ENCODE measurements around the gene ACOT8. TPM values are rescaled to one million over a fixed set of nuclear protein-coding genes. Genes with fewer than 3 reads are reported as not detected.
A peak's percentile ranks its signal among the peaks of the same experiment; 100 is the strongest.

ACOT8 gene
- total and polyA plus RNA-seq, 2 donors (not counting 3 experiments of a cell fraction or from before 2014, with no cell fraction given): 15.5 to 50.9 TPM

GRCh38 chr20:45822857-45823256 is 34.3 kb downstream of the ACOT8 start:
- Histone ChIP-seq H3K9me3 (replicated peaks; ENCODE audit: control insufficient read depth, insufficient read depth, low read length) (no peaks in the 10 kb centered on the region), H3K27me3 (ENCODE audit: control insufficient read depth in 2 of 2, insufficient read depth in 2 of 2, low read length in 2 of 2) (peaks cover 11 to 16% of the 10 kb centered on the region in 2 experiments), H2AFZ (ENCODE audit: low read depth, low read length) (peak overlapping the region; percentile 33), H3K79me2 (ENCODE audit: control insufficient read depth, insufficient read depth, low read length) (no peaks in the 10 kb centered on the region), H3K4me2 (ENCODE audit: insufficient read depth, low read length) (no peak overlapping the region), H3K36me3 (ENCODE audit: control insufficient read depth in 2 of 2, extremely low read depth in 1 of 2, insufficient read depth in 2 of 2, low read length in 2 of 2) (no peaks in the 10 kb centered on the region), H3K27ac (ENCODE audit: insufficient read depth, low read depth, low read length) (no peak overlapping the region), H3K9ac (replicated peaks; ENCODE audit: extremely low read depth, insufficient read depth, low read length) (no peak overlapping the region), H3K4me3 (replicated peaks in 1 of 3; ENCODE audit: insufficient read depth in 1 of 3, low read depth in 1 of 3, low read length in 3 of 3) (no peak overlapping the region), H3K4me1 (ENCODE audit: control insufficient read depth, extremely low read depth, insufficient read depth, low read length) (peaks cover 4% of the 10 kb centered on the region), H4K20me1 (replicated peaks; ENCODE audit: control insufficient read depth, extremely low read depth, insufficient read depth, low read length) (no peaks in the 10 kb centered on the region), H3K9me1 (replicated peaks; ENCODE audit: control insufficient read depth, extremely low read depth, insufficient read depth, low read length) (no peaks in the 10 kb centered on the region)
- POLR2A ChIA-PET: interaction anchor here (1.3 kb wide), 1 partner anchor 67 kb away, joined by 3 read pairs; no protein-coding TSS in a partner anchor
- TF ChIP-seq, protein P1, sequence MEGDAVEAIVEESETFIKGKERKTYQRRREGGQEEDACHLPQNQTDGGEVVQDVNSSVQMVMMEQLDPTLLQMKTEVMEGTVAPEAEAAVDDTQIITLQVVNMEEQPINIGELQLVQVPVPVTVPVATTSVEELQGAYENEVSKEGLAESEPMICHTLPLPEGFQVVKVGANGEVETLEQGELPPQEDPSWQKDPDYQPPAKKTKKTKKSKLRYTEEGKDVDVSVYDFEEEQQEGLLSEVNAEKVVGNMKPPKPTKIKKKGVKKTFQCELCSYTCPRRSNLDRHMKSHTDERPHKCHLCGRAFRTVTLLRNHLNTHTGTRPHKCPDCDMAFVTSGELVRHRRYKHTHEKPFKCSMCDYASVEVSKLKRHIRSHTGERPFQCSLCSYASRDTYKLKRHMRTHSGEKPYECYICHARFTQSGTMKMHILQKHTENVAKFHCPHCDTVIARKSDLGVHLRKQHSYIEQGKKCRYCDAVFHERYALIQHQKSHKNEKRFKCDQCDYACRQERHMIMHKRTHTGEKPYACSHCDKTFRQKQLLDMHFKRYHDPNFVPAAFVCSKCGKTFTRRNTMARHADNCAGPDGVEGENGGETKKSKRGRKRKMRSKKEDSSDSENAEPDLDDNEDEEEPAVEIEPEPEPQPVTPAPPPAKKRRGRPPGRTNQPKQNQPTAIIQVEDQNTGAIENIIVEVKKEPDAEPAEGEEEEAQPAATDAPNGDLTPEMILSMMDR (IDR thresholded peaks at IDR 0.05; ENCODE audit: extremely low read depth in 1 of 2, insufficient read depth in 1 of 2, low read depth in 1 of 2, low read length in 2 of 2): no peak
- TF ChIP-seq POLR2AphosphoS5 (IDR thresholded peaks at IDR 0.05; ENCODE audit: insufficient read depth, low read depth, low read length) (no peak), EZH2 (IDR thresholded peaks at IDR 0.05; ENCODE audit: borderline replicate concordance, low read depth, low read length, severe bottlenecking) (peak; percentile 51), JUN (IDR thresholded peaks at IDR 0.05; ENCODE audit: borderline replicate concordance, insufficient read depth, insufficient read length, low read depth) (no peak)
- BruUV-seq (replicated peaks): no TSS peak
- dilution Hi-C loops (cut with MboI; ENCODE audit: extremely low pct_ligation_motif_present, low sequenced_read_pairs): no loop called here
- CTCF ChIA-PET: interaction anchor here (0.7 to 3.8 kb wide), 8 partner anchors 11 to 163 kb away, joined by 3 to 13 read pairs (median 4); partner anchors contain the start of genes CTSA, NEURL2 and SNX21
- no peak for DNase-seq (ENCODE audit: low read depth, low spot score)
- intact Hi-C loops (cut with micrococcal nuclease): loop anchor here (2.0 kb wide), 1 partner anchor 112 kb away; the partner anchor contains the start of gene PCIF1
- FAIRE-seq: no peak

DNA sequence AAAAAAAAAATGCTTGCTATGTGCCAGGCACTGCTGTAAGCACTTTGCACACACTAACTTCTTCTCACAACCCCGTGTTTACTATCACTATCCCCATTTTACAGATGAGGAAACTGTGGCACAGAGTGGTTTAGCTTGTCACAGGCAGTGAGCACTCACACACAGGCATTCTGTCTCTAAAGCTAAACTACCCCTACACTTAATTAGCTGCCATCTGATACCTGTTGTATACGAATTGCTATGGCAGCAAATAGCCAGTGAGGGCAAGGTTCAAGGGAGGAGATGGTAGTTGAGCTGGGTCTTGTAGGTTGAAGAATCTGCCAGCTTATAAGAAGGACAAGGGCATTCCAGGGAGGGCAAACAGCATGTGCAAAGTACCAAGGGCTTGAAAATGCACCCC is 35.2 kb downstream of the ACOT8 start:
- Histone ChIP-seq H3K4me2 (ENCODE audit: insufficient read depth, low read length) (no peak overlapping the region), H2AFZ (ENCODE audit: low read depth, low read length) (no peak overlapping the region), H4K20me1 (replicated peaks; ENCODE audit: control insufficient read depth, extremely low read depth, insufficient read depth, low read length) (no peaks in the 10 kb centered on the region), H3K27ac (ENCODE audit: insufficient read depth, low read depth, low read length) (no peak overlapping the region), H3K9ac (replicated peaks; ENCODE audit: extremely low read depth, insufficient read depth, low read length) (no peak overlapping the region), H3K27me3 (ENCODE audit: control insufficient read depth in 2 of 2, insufficient read depth in 2 of 2, low read length in 2 of 2) (peaks cover 11 to 16% of the 10 kb centered on the region in 2 experiments), H3K36me3 (ENCODE audit: control insufficient read depth in 2 of 2, extremely low read depth in 1 of 2, insufficient read depth in 2 of 2, low read length in 2 of 2) (no peaks in the 10 kb centered on the region), H3K4me3 (replicated peaks in 1 of 3; ENCODE audit: insufficient read depth in 1 of 3, low read depth in 1 of 3, low read length in 3 of 3) (no peak overlapping the region), H3K79me2 (ENCODE audit: control insufficient read depth, insufficient read depth, low read length) (no peaks in the 10 kb centered on the region), H3K9me1 (replicated peaks; ENCODE audit: control insufficient read depth, extremely low read depth, insufficient read depth, low read length) (no peaks in the 10 kb centered on the region), H3K4me1 (ENCODE audit: control insufficient read depth, extremely low read depth, insufficient read depth, low read length) (peaks cover 6% of the 10 kb centered on the region), H3K9me3 (replicated peaks; ENCODE audit: control insufficient read depth, insufficient read depth, low read length) (no peaks in the 10 kb centered on the region)
- BruUV-seq (replicated peaks): no TSS peak
- TF ChIP-seq POLR2A (IDR thresholded peaks at IDR 0.05; ENCODE audit: low read depth, low read length): no peak
- TF ChIP-seq, protein P2, sequence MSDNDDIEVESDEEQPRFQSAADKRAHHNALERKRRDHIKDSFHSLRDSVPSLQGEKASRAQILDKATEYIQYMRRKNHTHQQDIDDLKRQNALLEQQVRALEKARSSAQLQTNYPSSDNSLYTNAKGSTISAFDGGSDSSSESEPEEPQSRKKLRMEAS (IDR thresholded peaks at IDR 0.05; ENCODE audit: insufficient read depth, insufficient read length): no peak
- no peak for TF ChIP-seq POLR2AphosphoS5 (IDR thresholded peaks at IDR 0.05; ENCODE audit: insufficient read depth, low read depth, low read length)
- TF ChIP-seq JUN (IDR thresholded peaks at IDR 0.05; ENCODE audit: borderline replicate concordance, insufficient read depth, insufficient read length, low read depth): no peak
- TF ChIP-seq, protein P1 (IDR thresholded peaks at IDR 0.05; ENCODE audit: extremely low read depth in 1 of 2, insufficient read depth in 1 of 2, low read depth in 1 of 2, low read length in 2 of 2): no peak
- TF ChIP-seq GATA2 (IDR thresholded peaks at IDR 0.05; ENCODE audit: insufficient read depth, insufficient read length, low read depth, low read length): no peak
- TF ChIP-seq MYC (IDR thresholded peaks at IDR 0.05; ENCODE audit: low read depth, low read length): no peak
- TF ChIP-seq FOS (IDR thresholded peaks at IDR 0.05; ENCODE audit: borderline replicate concordance, insufficient read depth, low read length): no peak
- no peak for TF ChIP-seq EZH2 (IDR thresholded peaks at IDR 0.05; ENCODE audit: borderline replicate concordance, low read depth, low read length, severe bottlenecking)
- ChIA-PET CTCF (interaction anchor here (0.5 to 3.8 kb wide), 7 partner anchors 8 to 710 kb away, joined by 3 to 13 read pairs (median 4); no protein-coding TSS in a partner anchor), POLR2A (interaction anchor here (1.3 kb wide), 1 partner anchor 68 kb away, joined by 3 read pairs; no protein-coding TSS in a partner anchor)
- FAIRE-seq: no peak
- DNase-seq (ENCODE audit: low read depth, low spot score): no peak
- intact Hi-C loops (cut with micrococcal nuclease): loop anchor here (2.0 kb wide), 1 partner anchor 113 kb away; the partner anchor contains the start of gene PCIF1
- dilution Hi-C loops (cut with MboI; ENCODE audit: extremely low pct_ligation_motif_present, low sequenced_read_pairs): no loop called here
